Ovary (tissue), 3 donors: ENCODE results near the gene NUDT16L1.

ENCODE experiments used
- EP300 ChIP-seq: sonication (generic); formaldehyde crosslinking; IDR thresholded peaks from one replicate; pipeline ENCODE4 v1.6.1; 2017; ENCODE audit warnings: antibody characterized with exemption
- POLR2A ChIP-seq: fragments of 450-650 bp; IDR thresholded peaks from one replicate; pipeline ENCODE4 v1.6.1; 2017; ENCODE audit warnings: antibody characterized with exemption, mild to moderate bottlenecking, moderate library complexity
- TF ChIP-seq, protein P1 (sequence below), 3 donors: fragments of 450-650 bp in 2 of 3; fragments of 200-600 bp in 1 of 3; IDR thresholded peaks; one replicate each; pipeline versions ENCODE4 v1.5.1 to v1.8.0; 2016 to 2022; ENCODE audit warnings: antibody characterized with exemption in 3 of 3, mild to moderate bottlenecking in 1 of 3
- donor health status: DM: no; HTN: no; CAD: no.

- TF ChIP-seq, protein P1, sequence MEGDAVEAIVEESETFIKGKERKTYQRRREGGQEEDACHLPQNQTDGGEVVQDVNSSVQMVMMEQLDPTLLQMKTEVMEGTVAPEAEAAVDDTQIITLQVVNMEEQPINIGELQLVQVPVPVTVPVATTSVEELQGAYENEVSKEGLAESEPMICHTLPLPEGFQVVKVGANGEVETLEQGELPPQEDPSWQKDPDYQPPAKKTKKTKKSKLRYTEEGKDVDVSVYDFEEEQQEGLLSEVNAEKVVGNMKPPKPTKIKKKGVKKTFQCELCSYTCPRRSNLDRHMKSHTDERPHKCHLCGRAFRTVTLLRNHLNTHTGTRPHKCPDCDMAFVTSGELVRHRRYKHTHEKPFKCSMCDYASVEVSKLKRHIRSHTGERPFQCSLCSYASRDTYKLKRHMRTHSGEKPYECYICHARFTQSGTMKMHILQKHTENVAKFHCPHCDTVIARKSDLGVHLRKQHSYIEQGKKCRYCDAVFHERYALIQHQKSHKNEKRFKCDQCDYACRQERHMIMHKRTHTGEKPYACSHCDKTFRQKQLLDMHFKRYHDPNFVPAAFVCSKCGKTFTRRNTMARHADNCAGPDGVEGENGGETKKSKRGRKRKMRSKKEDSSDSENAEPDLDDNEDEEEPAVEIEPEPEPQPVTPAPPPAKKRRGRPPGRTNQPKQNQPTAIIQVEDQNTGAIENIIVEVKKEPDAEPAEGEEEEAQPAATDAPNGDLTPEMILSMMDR (IDR thresholded peaks at IDR 0.05) = no peak
- no peak for TF ChIP-seq POLR2A
- TF ChIP-seq EP300 = no peak
These were observed 50.0 kb downstream of the NUDT16L1 start for GRCh38 chr16:4743226-4743878.
